Nasal cavity respiratory epithelium epithelial cell of viscerocranial mucosa (primary cell): ENCODE measurements around the gene TSBP1. TPM values are rescaled to one million over a fixed set of nuclear protein-coding genes. Genes with fewer than 3 reads are reported as not detected.

ENCODE experiments used
- total RNA-seq: library from RNA; depleted of rRNA; stranded (reverse); fragments of >200 nt; gene quantifications from 2 replicates; pipeline ENCODE4 v1.2.3, GENCODE V29; 2014

The TSBP1 gene, protein sequence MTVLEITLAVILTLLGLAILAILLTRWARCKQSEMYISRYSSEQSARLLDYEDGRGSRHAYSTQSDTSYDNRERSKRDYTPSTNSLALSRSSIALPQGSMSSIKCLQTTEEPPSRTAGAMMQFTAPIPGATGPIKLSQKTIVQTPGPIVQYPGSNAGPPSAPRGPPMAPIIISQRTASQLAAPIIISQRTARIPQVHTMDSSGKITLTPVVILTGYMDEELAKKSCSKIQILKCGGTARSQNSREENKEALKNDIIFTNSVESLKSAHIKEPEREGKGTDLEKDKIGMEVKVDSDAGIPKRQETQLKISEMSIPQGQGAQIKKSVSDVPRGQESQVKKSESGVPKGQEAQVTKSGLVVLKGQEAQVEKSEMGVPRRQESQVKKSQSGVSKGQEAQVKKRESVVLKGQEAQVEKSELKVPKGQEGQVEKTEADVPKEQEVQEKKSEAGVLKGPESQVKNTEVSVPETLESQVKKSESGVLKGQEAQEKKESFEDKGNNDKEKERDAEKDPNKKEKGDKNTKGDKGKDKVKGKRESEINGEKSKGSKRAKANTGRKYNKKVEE
- total RNA-seq, result not detected in 2 replicates

DNA sequence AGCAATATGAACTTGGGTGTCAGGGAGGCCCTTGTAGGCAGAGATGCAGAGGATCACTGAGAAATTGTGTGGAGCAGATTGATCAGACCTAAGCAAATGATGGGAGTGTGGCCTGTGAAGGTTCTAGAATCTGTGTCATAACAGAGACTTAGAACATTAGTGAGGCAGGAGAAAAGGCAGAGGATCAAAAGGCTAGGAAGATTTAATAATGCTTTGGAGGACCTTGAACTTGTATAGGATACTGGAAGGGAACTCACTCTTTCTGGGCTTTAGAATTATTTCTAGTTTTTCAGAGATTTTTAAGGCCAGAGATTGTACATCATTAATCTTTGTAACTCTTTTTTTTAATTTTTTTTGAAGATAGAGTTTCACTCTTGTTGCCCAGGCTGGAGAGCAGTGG is at the start of gene TSBP1:
TSBP1 (minus strand) TSS at position 101 of the 400 bp plus-strand sequence. CDS start 197 bp downstream, outside the sequence.

DNA sequence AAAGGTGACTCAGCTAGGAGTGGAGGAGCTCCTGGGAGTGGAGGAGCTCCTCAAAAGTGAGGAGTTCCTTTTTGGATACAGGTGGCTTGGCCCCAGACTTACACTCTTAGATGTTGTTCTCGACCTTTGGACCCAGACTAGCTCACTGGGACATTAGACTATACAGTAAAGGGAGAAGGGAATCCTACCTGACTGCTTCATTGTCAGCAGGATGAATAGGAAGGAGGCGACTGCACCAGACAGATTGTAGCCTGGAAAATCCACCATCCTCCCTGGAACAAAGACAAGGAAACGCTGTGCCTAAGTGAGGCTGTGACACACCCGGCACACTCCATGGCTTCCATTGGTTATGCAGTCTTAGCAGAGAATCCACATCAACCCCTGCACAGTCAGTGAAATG is 35.2 kb upstream of the TSBP1 start, which contains the start of gene BTNL2:
BTNL2 (minus strand) TSS at position 325 of the 400 bp plus-strand sequence; CDS start at position 267, 58 bp downstream.

Other genes starting within 250 kb of the TSBP1 start
- 11.6 and 20.2 TPM in 2 replicates for gene ATF6B, start 243.7 kb downstream of the TSBP1 start, total RNA-seq
- gene FKBPL, start 241.6 kb downstream of the TSBP1 start, total RNA-seq, result 3.7 and 5.5 TPM in 2 replicates
- not detected in 2 replicates for gene PRRT1, start 220.0 kb downstream of the TSBP1 start, total RNA-seq
- gene PPT2, start 217.8 kb downstream of the TSBP1 start, total RNA-seq, result 6.8 and 8.5 TPM in 2 replicates
- 0.34 and 1.3 TPM in 2 replicates for gene EGFL8, start 207.3 kb downstream of the TSBP1 start, total RNA-seq
- gene AGPAT1, start 195.8 kb downstream of the TSBP1 start, total RNA-seq, result 7.5 and 19.6 TPM in 2 replicates
- gene RNF5, start 193.5 kb downstream of the TSBP1 start, total RNA-seq, result 14.6 and 29.7 TPM in 2 replicates
- gene AGER, start 187.7 kb downstream of the TSBP1 start, total RNA-seq, result 0.14 and 0.34 TPM in 2 replicates
- 25.3 and 39.5 TPM in 2 replicates for gene PBX2, start 181.7 kb downstream of the TSBP1 start, total RNA-seq
- gene GPSM3, start 179.3 kb downstream of the TSBP1 start, total RNA-seq, result 0.71 and 1.0 TPM in 2 replicates
- 0.28 and 0.34 TPM in 2 replicates for gene NOTCH4, start 147.8 kb downstream of the TSBP1 start, total RNA-seq
- gene BTNL2, start 35.3 kb upstream of the TSBP1 start, total RNA-seq, result 0.34 TPM in 1 of 2 replicates, not detected in the other
- gene HLA-DRA, start 68.0 kb upstream of the TSBP1 start, total RNA-seq, result under 0.01 and 1.1 TPM in 2 replicates
- gene HLA-DRB5, start 158.4 kb upstream of the TSBP1 start, total RNA-seq, result not detected in 2 replicates
- gene HLA-DRB1, start 217.9 kb upstream of the TSBP1 start, total RNA-seq, result 0.21 TPM in 1 of 2 replicates, not detected in the other